ENCODE measurements around the gene LRRC8C.
"Not testable (repeated sequence)": the region's sequence is repeated elsewhere in the genome, so short reads cannot be mapped to it uniquely, and the experiment has no call there.

Gene LRRC8C

GRCh38 chr1:89632657-89633247, at the start of gene LRRC8C:
Gene LRRC8C, plus strand, starts transcription at chr1:89633120. Its CDS starts 53,354 bp downstream, at chr1:89686474.
- Mint-ChIP-seq H3K27ac (peak within 1 kb of the TSS; percentile 96), H3K36me3 (peaks cover 50% of the 10 kb centered on the region), H3K9me3 (no peaks in the 10 kb centered on the region), H3K4me3 (peak within 1 kb of the TSS; percentile 90), H3K4me1 (peaks cover 66% of the 10 kb centered on the region)
- DNase-seq (ENCODE audit: low spot score in 2 of 2) (peak; percentile 90 to 95), ATAC-seq (peak; percentile 89)

- peaks cover 98% of the 10 kb centered on the region for H3K36me3 Mint-ChIP-seq
- H3K4me3 Mint-ChIP-seq = no peak overlapping the region
- no peaks in the 10 kb centered on the region for H3K9me3 Mint-ChIP-seq
- ATAC-seq (no peak), DNase-seq (ENCODE audit: low spot score in 2 of 2) (no peak)
- H3K4me1 Mint-ChIP-seq = peaks cover 46% of the 10 kb centered on the region
- no peak overlapping the region for H3K27ac Mint-ChIP-seq
Observed at GRCh38 chr1:89584211-89584610, 48.7 kb upstream of the LRRC8C start.

DNA sequence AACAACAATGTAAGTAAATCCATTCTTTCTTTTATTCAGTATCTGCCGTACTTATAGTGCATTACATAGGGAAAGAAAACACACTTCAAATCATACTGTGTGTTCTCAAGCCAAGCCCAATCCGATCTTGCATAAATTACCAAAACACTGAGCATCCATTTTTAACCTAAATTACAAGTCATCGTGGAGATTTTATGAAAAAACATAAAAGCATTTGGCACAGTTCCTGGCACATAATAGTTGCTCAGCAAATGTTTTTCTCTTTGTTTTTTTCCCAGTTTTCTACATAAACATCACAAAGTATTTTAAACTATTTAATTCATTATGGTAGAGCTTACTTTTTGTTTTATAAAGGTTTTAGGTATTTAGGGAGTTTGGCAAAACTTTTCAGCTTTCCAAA, 48.1 kb upstream of the LRRC8C start:
- Mint-ChIP-seq H3K4me1 (peaks cover 51% of the 10 kb centered on the region), H3K27ac (peak overlapping the region; percentile 12), H3K4me3 (no peak overlapping the region), H3K9me3 (no peaks in the 10 kb centered on the region), H3K36me3 (peaks cover 97% of the 10 kb centered on the region)
- ATAC-seq (no peak), DNase-seq (ENCODE audit: low spot score in 2 of 2) (no peak)

DNA sequence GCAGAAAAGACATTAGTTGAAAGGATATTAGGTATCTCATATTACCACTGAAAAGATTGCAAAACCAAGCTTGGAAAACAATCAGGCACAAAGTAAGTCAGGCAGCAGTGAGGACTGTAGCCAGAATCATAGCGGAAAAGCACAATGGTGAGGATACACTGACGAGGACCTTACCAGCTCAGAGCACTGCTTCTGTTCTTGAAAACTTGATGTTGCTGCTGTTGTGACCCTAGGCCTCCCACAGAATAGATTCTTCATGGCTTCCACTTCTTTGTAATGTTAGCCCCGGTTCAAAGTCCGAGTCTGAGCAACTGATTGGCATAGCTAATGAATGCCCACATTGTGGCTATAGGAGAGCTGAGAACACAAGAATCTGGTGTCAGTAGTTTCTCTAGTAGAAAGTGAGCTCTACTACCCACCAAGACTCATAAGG, 45.2 kb upstream of the LRRC8C start:
- Mint-ChIP-seq H3K27ac (peak overlapping the region; percentile 73), H3K9me3 (no peaks in the 10 kb centered on the region), H3K4me3 (no peak overlapping the region), H3K36me3 (peaks cover 90% of the 10 kb centered on the region), H3K4me1 (peaks cover 60% of the 10 kb centered on the region)
- no peak for DNase-seq (ENCODE audit: low spot score in 2 of 2)
- ATAC-seq = no peak

DNA sequence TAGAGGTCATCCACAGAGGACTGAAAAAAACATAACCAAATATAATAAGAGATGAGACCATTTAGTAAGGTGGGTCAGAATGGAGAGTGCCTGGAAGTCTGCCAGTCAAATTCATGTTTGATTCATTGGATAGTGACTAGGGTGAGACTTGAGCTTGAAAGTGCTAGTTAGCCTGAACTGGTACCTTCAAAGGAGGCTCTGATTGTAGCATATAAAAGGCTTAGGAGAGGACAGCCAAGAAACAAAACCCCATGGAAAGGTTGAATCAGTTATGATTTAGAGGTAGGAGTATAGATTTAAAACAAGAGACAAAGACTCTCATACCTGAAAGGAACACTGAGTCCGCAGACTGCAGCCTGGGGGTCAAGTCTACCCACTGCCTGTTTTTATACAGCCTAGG, 44.4 kb upstream of the LRRC8C start:
- Mint-ChIP-seq H3K36me3 (peaks cover 90% of the 10 kb centered on the region), H3K4me3 (peak overlapping the region; percentile 15), H3K27ac (peak overlapping the region; percentile 73), H3K4me1 (peaks cover 61% of the 10 kb centered on the region), H3K9me3 (no peaks in the 10 kb centered on the region)
- ATAC-seq (no peak), DNase-seq (ENCODE audit: low spot score in 2 of 2) (no peak)

DNA sequence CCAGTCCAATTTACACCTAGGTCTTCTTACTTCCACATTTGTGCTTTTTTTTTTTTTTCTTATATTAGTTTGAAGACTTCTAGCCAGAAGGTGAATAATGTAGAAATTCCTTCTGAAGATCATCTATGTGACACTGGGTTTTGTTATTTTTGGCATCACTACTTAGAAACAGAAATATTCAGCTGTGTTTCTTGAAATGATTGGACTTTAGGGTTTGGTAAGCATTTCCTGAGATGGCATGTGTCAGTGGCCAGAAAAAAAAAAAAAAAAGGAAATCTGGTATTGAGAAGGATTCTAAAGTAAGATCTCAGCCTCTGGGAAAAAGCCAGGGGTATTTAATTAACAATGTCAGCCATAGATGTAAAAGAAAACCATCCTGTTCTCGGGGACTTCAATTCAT, 43.4 kb upstream of the LRRC8C start:
- H3K9me3 Mint-ChIP-seq = no peaks in the 10 kb centered on the region
- H3K4me3 Mint-ChIP-seq = peak overlapping the region; percentile 15
- no peak for DNase-seq (ENCODE audit: low spot score in 2 of 2)
- peak overlapping the region; percentile 73 for H3K27ac Mint-ChIP-seq
- H3K36me3 Mint-ChIP-seq = peaks cover 90% of the 10 kb centered on the region
- peak; percentile 80 for ATAC-seq
- peaks cover 65% of the 10 kb centered on the region for H3K4me1 Mint-ChIP-seq

GRCh38 chr1:89590341-89591080, 42.4 kb upstream of the LRRC8C start:
- H3K27ac Mint-ChIP-seq = peak overlapping the region; percentile 73
- no peaks in the 10 kb centered on the region for H3K9me3 Mint-ChIP-seq
- H3K4me1 Mint-ChIP-seq = peaks cover 55% of the 10 kb centered on the region
- H3K4me3 Mint-ChIP-seq = peak overlapping the region; percentile 15
- peaks cover 87% of the 10 kb centered on the region for H3K36me3 Mint-ChIP-seq
- no peak for DNase-seq (ENCODE audit: low spot score in 2 of 2)
- ATAC-seq = peak; percentile 70

- H3K9me3 Mint-ChIP-seq; DNase-seq (ENCODE audit: low spot score in 2 of 2); H3K4me3 Mint-ChIP-seq; ATAC-seq: not testable (repeated sequence)
- peak overlapping the region; percentile 10 for H3K27ac Mint-ChIP-seq
- peaks cover 54% of the 10 kb centered on the region for H3K4me1 Mint-ChIP-seq
- H3K36me3 Mint-ChIP-seq = peaks cover 87% of the 10 kb centered on the region
Observed at GRCh38 chr1:89592861-89593302, 40.0 kb upstream of the LRRC8C start.

- Mint-ChIP-seq H3K4me1 (peaks cover 50% of the 10 kb centered on the region), H3K4me3 (no peak overlapping the region), H3K36me3 (peaks cover 82% of the 10 kb centered on the region), H3K9me3 (no peaks in the 10 kb centered on the region), H3K27ac (peak overlapping the region; percentile 32)
- ATAC-seq (no peak), DNase-seq (ENCODE audit: low spot score in 2 of 2) (no peak)
Observed at GRCh38 chr1:89594096-89594740, 38.7 kb upstream of the LRRC8C start.

GRCh38 chr1:89596698-89597097, 36.2 kb upstream of the LRRC8C start:
- Mint-ChIP-seq H3K4me3 (no peak overlapping the region), H3K4me1 (peaks cover 52% of the 10 kb centered on the region), H3K27ac (no peak overlapping the region), H3K9me3 (no peaks in the 10 kb centered on the region), H3K36me3 (peaks cover 72% of the 10 kb centered on the region)
- DNase-seq (ENCODE audit: low spot score in 2 of 2) = no peak
- no peak for ATAC-seq

- DNase-seq (ENCODE audit: low spot score in 2 of 2) (no peak), ATAC-seq (no peak)
- Mint-ChIP-seq H3K27ac (peak overlapping the region; percentile 12), H3K36me3 (peaks cover 63% of the 10 kb centered on the region), H3K9me3 (no peaks in the 10 kb centered on the region), H3K4me1 (peaks cover 53% of the 10 kb centered on the region), H3K4me3 (no peak overlapping the region)
Observed at GRCh38 chr1:89598450-89599331, 34.2 kb upstream of the LRRC8C start.

DNA sequence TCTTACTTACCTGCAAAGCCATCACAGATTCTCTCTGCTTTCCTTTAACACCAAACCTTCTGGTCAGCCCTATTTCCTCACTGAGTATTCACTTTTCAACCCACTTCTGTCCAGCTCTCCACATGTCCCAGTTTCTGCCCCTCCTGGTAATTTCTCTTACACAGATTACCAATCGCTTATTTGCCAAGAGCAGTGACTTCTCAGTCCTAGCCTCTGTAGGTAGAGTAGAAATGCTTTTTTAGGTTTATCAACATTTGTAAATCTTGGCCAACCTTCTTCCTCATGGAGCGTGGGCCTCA, 33.6 kb upstream of the LRRC8C start:
- Mint-ChIP-seq H3K4me1 (peaks cover 56% of the 10 kb centered on the region), H3K27ac (peak overlapping the region; percentile 12), H3K9me3 (no peaks in the 10 kb centered on the region), H3K4me3 (no peak overlapping the region), H3K36me3 (peaks cover 63% of the 10 kb centered on the region)
- ATAC-seq (no peak), DNase-seq (ENCODE audit: low spot score in 2 of 2) (no peak)

- DNase-seq (ENCODE audit: low spot score in 2 of 2) (no peak), ATAC-seq (no peak)
- Mint-ChIP-seq H3K4me3 (no peak overlapping the region), H3K9me3 (no peaks in the 10 kb centered on the region), H3K4me1 (peaks cover 70% of the 10 kb centered on the region), H3K36me3 (peaks cover 56% of the 10 kb centered on the region), H3K27ac (peak overlapping the region; percentile 60)
Observed at GRCh38 chr1:89600451-89601224, 32.3 kb upstream of the LRRC8C start.

DNA sequence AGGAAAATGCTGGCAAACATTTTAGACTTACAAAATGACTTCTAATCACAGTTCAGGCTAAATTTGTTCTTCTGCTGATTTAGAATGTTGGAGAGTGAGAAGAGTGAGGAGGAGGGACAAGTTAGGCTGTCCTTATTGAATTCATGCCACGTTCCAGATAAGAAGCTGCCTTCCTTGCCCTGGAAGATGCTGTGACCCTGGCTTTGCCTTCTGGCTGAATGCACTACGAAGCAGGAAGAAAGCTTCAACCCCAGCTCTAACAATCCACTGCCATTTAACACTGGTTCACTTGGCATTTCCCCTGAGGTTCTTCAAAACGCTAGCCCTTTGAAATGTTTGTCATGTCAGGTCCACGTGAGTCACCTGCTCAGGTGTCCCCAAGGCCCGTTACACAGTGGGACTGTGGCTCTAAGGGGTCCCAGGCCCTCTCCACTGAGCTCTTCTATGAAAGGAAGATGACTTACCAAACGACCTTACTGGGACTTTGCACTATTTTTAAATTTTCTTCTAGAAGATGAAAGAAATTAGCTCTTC, 30.0 kb upstream of the LRRC8C start:
- no peak for ATAC-seq
- peak overlapping the region; percentile 84 for H3K4me3 Mint-ChIP-seq

More for the DNA sequence above, 30.0 kb upstream of the LRRC8C start:
- Mint-ChIP-seq H3K27ac (peak overlapping the region; percentile 99), H3K9me3 (no peaks in the 10 kb centered on the region), H3K4me1 (peaks cover 93% of the 10 kb centered on the region), H3K36me3 (peaks cover 39% of the 10 kb centered on the region)
- no peak for DNase-seq (ENCODE audit: low spot score in 2 of 2)

Data from stimulated activated effector memory CD8-positive, alpha-beta T cell treated with anti-CD3 and anti-CD28 coated beads, Interleukin-12 subunit alpha, Interleukin-12 subunit beta, amount 100 ng/mL, for 72 hours (primary cell).